Glomerular endothelial cell (primary cell): ENCODE results near the gene NOL4L. TPM values are rescaled to one million over a fixed set of nuclear protein-coding genes. Genes with fewer than 3 reads are reported as not detected.

Experiments
- DNase-seq: peaks from one replicate; pipeline ENCODE4 v3.0.0-alpha.2; 2011; ENCODE audit warnings: low read depth, low spot score; ENCODE audit errors: extremely low read depth
- total RNA-seq: library from RNA; depleted of rRNA; stranded (reverse); fragments of >200 nt; gene quantifications from 2 replicates; pipeline ENCODE4 v1.2.3, GENCODE V29; 2015

NOL4L gene
- total RNA-seq, 1 donor from 2014 or later, result 99.9 TPM

- no peak for DNase-seq
Measured at GRCh38 chr20:32563311-32564272, 21.5 kb downstream of the NOL4L start.

- no peak for DNase-seq
Measured at GRCh38 chr20:32562495-32562911, 22.6 kb downstream of the NOL4L start.

GRCh38 chr20:32560989-32561830, 23.9 kb downstream of the NOL4L start:
- DNase-seq, result no peak

- no peak for DNase-seq
Measured at GRCh38 chr20:32560482-32560988, 24.6 kb downstream of the NOL4L start.

GRCh38 chr20:32559753-32560380, 25.3 kb downstream of the NOL4L start:
- DNase-seq, result no peak

- no peak for DNase-seq
Measured at GRCh38 chr20:32559205-32559752, 25.9 kb downstream of the NOL4L start.

GRCh38 chr20:32558526-32558925, 26.6 kb downstream of the NOL4L start:
- DNase-seq, result no peak

- no peak for DNase-seq
Measured at GRCh38 chr20:32557319-32557718, 27.8 kb downstream of the NOL4L start.

GRCh38 chr20:32556312-32557184, 28.6 kb downstream of the NOL4L start:
- DNase-seq, result no peak

- DNase-seq, result no peak
Measured at GRCh38 chr20:32555584-32555983, 29.5 kb downstream of the NOL4L start.

- DNase-seq, result no peak
Measured at GRCh38 chr20:32554965-32555289, 30.2 kb downstream of the NOL4L start.

- DNase-seq, result no peak
Measured at GRCh38 chr20:32553618-32554017, 31.5 kb downstream of the NOL4L start.

GRCh38 chr20:32551693-32552092, 33.4 kb downstream of the NOL4L start:
- no peak for DNase-seq

GRCh38 chr20:32549842-32550241, 35.3 kb downstream of the NOL4L start:
- DNase-seq, result no peak

- no peak for DNase-seq
Measured at GRCh38 chr20:32547753-32548034, 37.4 kb downstream of the NOL4L start.

GRCh38 chr20:32546918-32547752, 38.0 kb downstream of the NOL4L start:
- no peak for DNase-seq

- no peak for DNase-seq
Measured at GRCh38 chr20:32544893-32545840, 40.0 kb downstream of the NOL4L start.

- DNase-seq, result no peak
Measured at GRCh38 chr20:32544260-32544722, 40.8 kb downstream of the NOL4L start.
